K562 (cell line): ENCODE measurements around the gene PHLDA3. TPM values are rescaled to one million over a fixed set of nuclear protein-coding genes. Genes with fewer than 3 reads are reported as not detected.
A peak's percentile ranks its signal among the peaks of the same experiment; 100 is the strongest.

Experiments used
- CXXC5 ChIP-seq: fragments of 250-450 bp; sonication (Bioruptor Pico); IDR thresholded peaks from 2 replicates; pipeline ENCODE4 v1.8.0; 2022; ENCODE audit warnings: inconsistent platforms, mild to moderate bottlenecking, moderate library complexity
- ETV1 ChIP-seq: fragments of 450-650 bp; conservative IDR thresholded peaks from 2 replicates; pipeline ENCODE4 v1.6.1; 2016; ENCODE audit warnings: missing genetic modification characterization, control low read depth, low read depth, missing compliant biosample characterization
- MAFG ChIP-seq: fragments of 450-650 bp; conservative IDR thresholded peaks from 2 replicates; pipeline ENCODE4 v1.6.1; 2016; ENCODE audit warnings: missing genetic modification characterization, missing compliant biosample characterization
- RBBP5 ChIP-seq: fragments of 200-600 bp; sonication (generic); IDR thresholded peaks from 2 replicates; pipeline ENCODE4 v1.6.1; 2012; ENCODE audit warnings: borderline replicate concordance, mild to moderate bottlenecking, low read length, control low read depth, inconsistent platforms; ENCODE audit not compliant: insufficient read depth, poor library complexity, severe bottlenecking
- polyA plus RNA-seq, 8 experiments: library from polyadenylated mRNA; depleted of rRNA in 4 of 8; stranded (reverse) in 5 of 8; unstranded in 3 of 8; fragments of >200 nt; fragmentation: Nextera tagmentation in 2 of 8; fragmentation: Illumina TruSeq in 1 of 8; extraction: Ambion mirVana in 2 of 8; extraction: Trizol in 1 of 8; gene quantifications; 2 replicates each; pipeline versions ENCODE4 v1.2.1 to v1.2.3, GENCODE V29; 2011 to 2014; ENCODE audit warnings: inconsistent platforms in 1 of 8, missing spikeins in 1 of 8
- total RNA-seq, 7 experiments: library from RNA; depleted of rRNA in 6 of 7; stranded (reverse); fragments of >200 nt in 6 of 7; fragmentation: Illumina TruSeq in 2 of 7; extraction: Trizol in 2 of 7; gene quantifications; 2 replicates each; pipeline versions ENCODE4 v1.2.1 to v1.2.3, GENCODE V29; 2011 to 2021; ENCODE audit warnings: low replicate concordance in 1 of 7
- TF ChIP-seq, protein P1 (sequence below), 2 experiments: fragments of 450-650 bp in 1 of 2; sonication (generic) in 1 of 2; formaldehyde crosslinking in 1 of 2; IDR thresholded peaks; 2 replicates each; pipeline versions ENCODE4 v1.7.1 to v1.9.0; 2016 to 2022; ENCODE audit warnings: inconsistent platforms in 1 of 2, mild to moderate bottlenecking in 1 of 2, missing genetic modification reagents in 1 of 2
- TF ChIP-seq, protein P2 (sequence below): fragments of 450-650 bp; IDR thresholded peaks from 2 replicates; pipeline ENCODE4 v1.6.1; 2016

Gene PHLDA3
- total and polyA plus RNA-seq, 9 of the 15 experiments (the other 6 are each of a cell fraction or from before 2014, with no cell fraction given) = 0.11 to 0.27 TPM; not detected in 7

DNA sequence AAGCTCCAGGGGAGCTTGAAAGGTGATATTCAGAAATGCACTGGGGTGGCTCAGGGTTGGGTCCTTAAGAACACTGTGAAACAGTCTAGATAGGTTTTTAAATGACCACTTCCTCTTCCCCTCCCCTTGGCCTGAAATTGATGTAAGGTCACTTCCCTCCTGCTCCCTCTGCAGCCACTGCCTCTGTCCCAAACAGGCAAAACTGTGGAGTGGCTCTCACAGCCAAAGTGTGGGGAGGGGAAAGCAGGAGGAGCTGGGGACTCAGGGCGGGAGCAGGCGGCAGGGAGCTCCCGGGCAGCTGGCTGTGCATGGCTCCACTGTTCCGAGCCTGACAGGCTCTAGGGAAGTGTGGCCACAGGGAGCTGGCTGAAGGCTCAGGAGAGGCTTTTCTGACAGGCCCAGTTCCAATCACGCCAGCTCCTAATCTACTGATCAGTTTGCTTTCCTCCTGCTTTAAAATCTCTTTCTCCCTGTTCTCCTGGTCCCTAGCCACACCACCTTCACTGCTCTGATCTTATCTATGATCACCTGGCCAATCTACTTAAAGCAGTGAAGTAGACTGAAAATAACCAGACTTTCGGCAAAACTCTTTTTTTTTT is 43.1 kb upstream of the PHLDA3 start (continued):
- TF ChIP-seq, protein P1, sequence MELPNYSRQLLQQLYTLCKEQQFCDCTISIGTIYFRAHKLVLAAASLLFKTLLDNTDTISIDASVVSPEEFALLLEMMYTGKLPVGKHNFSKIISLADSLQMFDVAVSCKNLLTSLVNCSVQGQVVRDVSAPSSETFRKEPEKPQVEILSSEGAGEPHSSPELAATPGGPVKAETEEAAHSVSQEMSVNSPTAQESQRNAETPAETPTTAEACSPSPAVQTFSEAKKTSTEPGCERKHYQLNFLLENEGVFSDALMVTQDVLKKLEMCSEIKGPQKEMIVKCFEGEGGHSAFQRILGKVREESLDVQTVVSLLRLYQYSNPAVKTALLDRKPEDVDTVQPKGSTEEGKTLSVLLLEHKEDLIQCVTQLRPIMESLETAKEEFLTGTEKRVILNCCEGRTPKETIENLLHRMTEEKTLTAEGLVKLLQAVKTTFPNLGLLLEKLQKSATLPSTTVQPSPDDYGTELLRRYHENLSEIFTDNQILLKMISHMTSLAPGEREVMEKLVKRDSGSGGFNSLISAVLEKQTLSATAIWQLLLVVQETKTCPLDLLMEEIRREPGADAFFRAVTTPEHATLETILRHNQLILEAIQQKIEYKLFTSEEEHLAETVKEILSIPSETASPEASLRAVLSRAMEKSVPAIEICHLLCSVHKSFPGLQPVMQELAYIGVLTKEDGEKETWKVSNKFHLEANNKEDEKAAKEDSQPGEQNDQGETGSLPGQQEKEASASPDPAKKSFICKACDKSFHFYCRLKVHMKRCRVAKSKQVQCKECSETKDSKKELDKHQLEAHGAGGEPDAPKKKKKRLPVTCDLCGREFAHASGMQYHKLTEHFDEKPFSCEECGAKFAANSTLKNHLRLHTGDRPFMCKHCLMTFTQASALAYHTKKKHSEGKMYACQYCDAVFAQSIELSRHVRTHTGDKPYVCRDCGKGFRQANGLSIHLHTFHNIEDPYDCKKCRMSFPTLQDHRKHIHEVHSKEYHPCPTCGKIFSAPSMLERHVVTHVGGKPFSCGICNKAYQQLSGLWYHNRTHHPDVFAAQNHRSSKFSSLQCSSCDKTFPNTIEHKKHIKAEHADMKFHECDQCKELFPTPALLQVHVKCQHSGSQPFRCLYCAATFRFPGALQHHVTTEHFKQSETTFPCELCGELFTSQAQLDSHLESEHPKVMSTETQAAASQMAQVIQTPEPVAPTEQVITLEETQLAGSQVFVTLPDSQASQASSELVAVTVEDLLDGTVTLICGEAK (IDR thresholded peaks at IDR 0.05) = 0 out of 2 replicates have a peak, but pooled peaks have one; percentile 8
- TF ChIP-seq, protein P1 (CRISPR knock-in tag; IDR thresholded peaks at IDR 0.05) = no peak
- TF ChIP-seq, protein P2, sequence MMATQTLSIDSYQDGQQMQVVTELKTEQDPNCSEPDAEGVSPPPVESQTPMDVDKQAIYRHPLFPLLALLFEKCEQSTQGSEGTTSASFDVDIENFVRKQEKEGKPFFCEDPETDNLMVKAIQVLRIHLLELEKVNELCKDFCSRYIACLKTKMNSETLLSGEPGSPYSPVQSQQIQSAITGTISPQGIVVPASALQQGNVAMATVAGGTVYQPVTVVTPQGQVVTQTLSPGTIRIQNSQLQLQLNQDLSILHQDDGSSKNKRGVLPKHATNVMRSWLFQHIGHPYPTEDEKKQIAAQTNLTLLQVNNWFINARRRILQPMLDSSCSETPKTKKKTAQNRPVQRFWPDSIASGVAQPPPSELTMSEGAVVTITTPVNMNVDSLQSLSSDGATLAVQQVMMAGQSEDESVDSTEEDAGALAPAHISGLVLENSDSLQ = peak; percentile 9; the same call in 1 of the 2 replicates
- TF ChIP-seq RBBP5 (no peak), MAFG (tag) (no peak), ETV1 (tag) (no peak), CXXC5 (CRISPR knock-in tag) (no peak)
- TF ChIP-seq, all 486 proteins: peak for 7
